Retinal pigment epithelial cell (primary cell): ENCODE measurements around the gene ZNF580.

Source experiments
- DNase-seq: peaks from one replicate; pipeline ENCODE4 v3.0.0-alpha.2; 2010; ENCODE audit warnings: low read depth
- H3K4me3 ChIP-seq: 2 replicates; pipeline ENCODE4 v1.5.1; 2011; ENCODE audit warnings: mild to moderate bottlenecking, low read length, control low read depth, moderate library complexity
- TF ChIP-seq, protein P1 (sequence below): conservative IDR thresholded peaks from 2 replicates; pipeline ENCODE4 v1.5.1; 2011; ENCODE audit warnings: low read depth, low read length, control low read depth, inconsistent platforms

ZNF580 gene

DNA sequence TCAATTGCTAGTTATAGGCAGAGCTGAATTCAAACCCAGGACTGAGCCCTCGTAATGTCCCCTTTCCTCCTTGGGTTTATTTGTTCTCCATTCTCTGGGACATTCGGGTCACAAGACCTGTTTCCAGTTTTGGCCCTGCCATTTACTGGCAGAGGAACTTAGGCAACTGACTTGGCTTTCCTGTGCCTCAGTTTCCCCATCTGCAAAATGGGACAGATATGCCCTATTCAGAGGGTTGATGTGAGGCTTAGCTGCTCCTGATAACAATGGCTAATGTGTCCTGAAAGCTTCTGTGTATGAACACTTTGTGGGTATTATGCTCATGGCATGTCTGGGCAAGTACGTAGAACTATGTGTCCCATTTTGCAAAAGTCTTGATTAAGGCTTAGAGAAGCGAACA lies 39.7 kb upstream of the ZNF580 start:
- TF ChIP-seq, protein P1, sequence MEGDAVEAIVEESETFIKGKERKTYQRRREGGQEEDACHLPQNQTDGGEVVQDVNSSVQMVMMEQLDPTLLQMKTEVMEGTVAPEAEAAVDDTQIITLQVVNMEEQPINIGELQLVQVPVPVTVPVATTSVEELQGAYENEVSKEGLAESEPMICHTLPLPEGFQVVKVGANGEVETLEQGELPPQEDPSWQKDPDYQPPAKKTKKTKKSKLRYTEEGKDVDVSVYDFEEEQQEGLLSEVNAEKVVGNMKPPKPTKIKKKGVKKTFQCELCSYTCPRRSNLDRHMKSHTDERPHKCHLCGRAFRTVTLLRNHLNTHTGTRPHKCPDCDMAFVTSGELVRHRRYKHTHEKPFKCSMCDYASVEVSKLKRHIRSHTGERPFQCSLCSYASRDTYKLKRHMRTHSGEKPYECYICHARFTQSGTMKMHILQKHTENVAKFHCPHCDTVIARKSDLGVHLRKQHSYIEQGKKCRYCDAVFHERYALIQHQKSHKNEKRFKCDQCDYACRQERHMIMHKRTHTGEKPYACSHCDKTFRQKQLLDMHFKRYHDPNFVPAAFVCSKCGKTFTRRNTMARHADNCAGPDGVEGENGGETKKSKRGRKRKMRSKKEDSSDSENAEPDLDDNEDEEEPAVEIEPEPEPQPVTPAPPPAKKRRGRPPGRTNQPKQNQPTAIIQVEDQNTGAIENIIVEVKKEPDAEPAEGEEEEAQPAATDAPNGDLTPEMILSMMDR: no peak
- H3K4me3 ChIP-seq: peak overlapping the region; percentile 64
- no peak for DNase-seq

DNA sequence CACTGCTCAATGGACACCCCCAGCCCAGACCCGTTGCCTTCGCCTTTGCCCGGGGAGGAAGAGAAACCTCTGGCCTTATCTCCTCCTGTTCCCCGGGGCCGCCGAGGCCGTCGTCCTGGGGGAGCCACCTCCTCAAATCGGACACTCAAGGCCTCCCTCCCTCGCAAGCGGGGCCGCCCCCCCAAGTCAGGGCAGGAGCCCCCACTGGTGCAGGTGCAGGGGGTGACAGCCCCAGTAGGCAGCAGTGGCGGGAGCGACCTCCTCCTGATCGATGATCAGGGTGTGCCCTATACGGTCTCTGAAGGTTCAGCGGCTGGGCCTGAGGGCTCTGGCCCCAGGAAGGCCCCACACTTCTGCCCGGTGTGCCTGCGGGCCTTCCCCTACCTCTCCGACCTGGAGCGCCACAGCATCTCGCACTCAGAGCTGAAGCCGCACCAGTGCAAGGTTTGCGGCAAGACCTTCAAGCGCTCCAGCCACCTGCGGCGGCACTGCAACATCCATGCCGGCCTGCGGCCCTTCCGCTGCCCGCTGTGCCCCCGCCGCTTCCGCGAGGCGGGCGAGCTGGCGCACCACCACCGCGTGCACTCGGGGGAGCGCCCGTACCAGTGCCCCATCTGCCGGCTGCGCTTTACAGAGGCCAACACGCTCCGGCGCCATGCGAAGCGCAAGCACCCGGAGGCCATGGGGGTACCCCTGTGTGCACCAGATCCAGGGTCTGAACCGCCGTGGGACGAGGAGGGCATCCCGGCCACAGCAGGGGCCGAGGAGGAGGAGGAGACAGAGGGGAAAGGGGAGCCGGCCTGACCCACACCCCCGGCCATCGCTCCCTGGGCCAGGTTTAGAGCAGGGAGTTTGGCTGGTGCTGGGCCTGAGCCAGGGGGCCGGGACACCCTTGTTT lies 38.4 kb upstream of the ZNF580 start:
- no peak for DNase-seq
- TF ChIP-seq, protein P1: no peak
- H3K4me3 ChIP-seq: no peak overlapping the region

DNA sequence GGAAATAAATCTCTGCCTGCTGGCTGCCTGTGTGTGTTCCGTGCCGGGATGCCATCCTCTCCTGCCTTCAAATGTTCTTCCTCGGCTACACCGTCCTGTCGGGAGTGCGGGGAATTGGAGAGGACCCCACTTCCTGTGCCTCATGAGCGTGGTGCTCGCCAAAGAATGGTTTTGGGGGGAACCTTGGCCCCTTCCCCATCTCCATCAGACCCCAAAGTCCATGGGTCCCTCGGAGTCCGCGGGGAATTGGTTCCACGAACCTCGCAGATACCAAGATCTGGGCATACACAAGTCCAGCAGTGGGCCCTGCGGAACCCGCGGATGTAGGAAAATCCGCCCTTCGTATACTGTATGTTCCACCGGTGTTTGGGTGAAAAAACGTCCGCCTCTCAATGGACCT lies 37.7 kb upstream of the ZNF580 start:
- no peak overlapping the region for H3K4me3 ChIP-seq
- TF ChIP-seq, protein P1: no peak
- no peak for DNase-seq

DNA sequence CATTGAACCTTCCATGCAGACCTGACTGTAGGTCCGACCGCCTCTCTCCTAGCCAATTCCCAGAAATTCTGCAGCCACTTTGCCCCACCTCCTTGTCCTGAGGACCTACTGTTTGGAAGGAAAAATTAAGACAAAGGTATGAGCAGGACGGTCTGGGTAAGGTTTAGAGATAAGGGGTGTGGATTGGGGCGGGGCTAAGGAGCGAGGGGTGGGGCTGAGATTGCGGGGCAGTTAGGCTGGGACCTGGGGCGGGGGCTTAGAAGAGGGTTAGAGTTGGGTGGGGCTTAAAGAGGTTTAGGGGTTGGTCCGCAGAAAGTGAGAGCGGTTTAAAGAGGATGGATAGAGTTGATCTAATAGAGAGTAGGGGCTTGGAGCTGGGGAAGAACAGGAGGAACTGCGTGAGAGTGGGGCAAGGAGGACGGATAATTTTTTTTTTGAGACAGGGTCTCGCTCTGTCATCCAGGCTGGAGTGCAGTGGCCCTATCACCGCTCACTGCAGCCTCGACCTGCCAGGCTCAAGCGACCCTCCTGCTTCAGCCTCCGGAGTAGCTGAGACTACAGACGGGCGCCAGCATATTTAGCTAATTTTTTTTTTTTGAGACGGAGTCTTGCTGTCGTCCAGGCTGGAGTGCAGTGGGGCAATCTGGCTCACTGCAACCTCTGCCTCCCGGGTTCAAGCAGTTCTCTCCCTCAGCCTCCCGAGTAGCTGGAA lies 37.1 kb upstream of the ZNF580 start:
- TF ChIP-seq, protein P1: no peak
- no peak overlapping the region for H3K4me3 ChIP-seq
- no peak for DNase-seq

GRCh38 chr19:55605207-55605636 lies 35.6 kb upstream of the ZNF580 start:
- TF ChIP-seq, protein P1: no peak
- H3K4me3 ChIP-seq: peak overlapping the region; percentile 92
- DNase-seq: no peak

DNA sequence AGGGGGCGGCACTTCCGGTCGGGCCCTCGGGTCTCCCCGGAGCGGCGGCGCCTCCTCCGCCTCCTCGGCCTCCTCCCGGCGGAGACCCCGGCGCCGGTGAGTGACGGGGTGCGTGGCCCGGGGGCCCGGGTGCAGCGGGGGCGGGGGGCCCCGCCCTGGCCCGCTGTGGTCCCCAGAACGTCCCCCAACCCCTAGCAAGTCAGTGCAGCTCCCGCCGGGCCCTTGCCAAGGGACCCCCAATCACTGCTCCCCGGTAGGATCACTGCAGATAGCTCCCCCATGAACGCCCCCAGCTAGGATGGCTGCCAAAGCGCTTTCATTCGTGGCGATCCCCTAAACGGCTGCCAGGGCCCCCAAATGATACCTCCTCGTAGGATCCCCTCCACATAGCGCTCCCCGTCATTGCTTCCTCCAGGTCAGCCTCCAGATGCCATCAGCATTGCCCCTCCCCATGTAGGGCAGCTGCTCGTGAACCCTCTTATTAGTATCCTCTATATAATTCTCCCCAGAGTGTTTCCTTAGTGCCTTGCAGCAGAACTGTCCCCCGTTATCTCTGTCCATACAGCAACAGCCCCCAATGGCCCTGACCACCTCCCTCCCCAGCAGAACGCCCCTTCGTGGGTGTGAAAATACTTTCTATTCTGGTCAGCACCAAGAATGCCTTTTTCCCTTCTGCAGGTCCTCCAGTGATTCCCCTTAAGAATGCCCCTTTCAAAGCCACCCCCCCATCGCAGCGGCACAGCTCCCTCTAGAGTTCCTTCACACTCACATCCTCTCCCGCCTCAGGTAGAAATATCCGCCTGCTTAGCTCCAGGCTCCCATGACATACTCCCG lies 34.9 kb upstream of the ZNF580 start, which contains the start of gene ZNF865:
TSS of gene ZNF865 (plus strand) at position 11 of the 834 bp plus-strand sequence. CDS start 7,972 bp downstream, outside the sequence.
- TF ChIP-seq, protein P1: peak; percentile 87
- peak; percentile 69 for DNase-seq
- H3K4me3 ChIP-seq: peak within 1 kb of the TSS; percentile 92
